Stimulated activated CD4-positive, alpha-beta T cell treated with anti-CD3 and anti-CD28 coated beads, Interleukin-1b, Interleukin-23, amount 100 ng/mL, for 1 hour (primary cell): ENCODE data around the gene ETS2.
"Not testable (repeated sequence)": the region's sequence is repeated elsewhere in the genome, so short reads cannot be mapped to it uniquely, and the experiment has no call there.

ENCODE experiments used
- DNase-seq, 2 donors: peaks; one replicate each; pipeline ENCODE4 v3.0.0-alpha.2; 2020; ENCODE audit warnings: low read depth in 2 of 2

ETS2 gene

GRCh38 chr21:38818325-38818723 lies 12.6 kb downstream of the ETS2 start:
- DNase-seq = no peak

- DNase-seq = no peak
Observed at GRCh38 chr21:38819051-38819718, 13.5 kb downstream of the ETS2 start.

- DNase-seq = no peak
Observed at GRCh38 chr21:38819719-38820159, 14.0 kb downstream of the ETS2 start.

GRCh38 chr21:38820471-38821239 lies 14.9 kb downstream of the ETS2 start:
- DNase-seq = no peak

GRCh38 chr21:38821248-38821647 lies 15.5 kb downstream of the ETS2 start:
- DNase-seq = no peak

- DNase-seq = no peak
Observed at GRCh38 chr21:38821959-38822682, 16.4 kb downstream of the ETS2 start.

- DNase-seq = no peak
Observed at GRCh38 chr21:38822778-38823238, 17.1 kb downstream of the ETS2 start.

- no peak for DNase-seq
Observed at GRCh38 chr21:38823737-38824123, 18.0 kb downstream of the ETS2 start.

GRCh38 chr21:38824124-38824822 lies 18.5 kb downstream of the ETS2 start:
- DNase-seq = no peak

- no peak for DNase-seq
Observed at GRCh38 chr21:38825269-38825668, 19.5 kb downstream of the ETS2 start.

GRCh38 chr21:38825921-38826320 lies 20.2 kb downstream of the ETS2 start:
- DNase-seq = no peak

GRCh38 chr21:38828111-38828510 lies 22.4 kb downstream of the ETS2 start:
- DNase-seq = not testable (repeated sequence)

GRCh38 chr21:38830671-38831525 lies 25.2 kb downstream of the ETS2 start:
- no peak for DNase-seq

- DNase-seq = no peak
Observed at GRCh38 chr21:38831526-38832467, 26.1 kb downstream of the ETS2 start.

- DNase-seq = no peak
Observed at GRCh38 chr21:38832664-38833063, 26.9 kb downstream of the ETS2 start.

GRCh38 chr21:38833117-38833516 lies 27.4 kb downstream of the ETS2 start:
- DNase-seq = no peak

- no peak for DNase-seq
Observed at GRCh38 chr21:38834725-38835124, 29.0 kb downstream of the ETS2 start.

GRCh38 chr21:38837806-38838461 lies 32.2 kb downstream of the ETS2 start:
- no peak for DNase-seq

GRCh38 chr21:38838598-38839327 lies 33.0 kb downstream of the ETS2 start:
- DNase-seq = no peak
